A549 (cell line): ENCODE measurements around the gene PCDHA13. TPM values are rescaled to one million over a fixed set of nuclear protein-coding genes. Genes with fewer than 3 reads are reported as not detected.

ENCODE experiments used
- ATAC-seq, 2 experiments: fragments of 200-7000 bp in 1 of 2; fragments of >200 bp in 1 of 2; cut with Nextera tagmentation in 1 of 2; cut with Tn5 transposase in 1 of 2; 3 replicates each; pipeline versions ENCODE4 v1.8.0 to v1.9.1; 2018 to 2020; ENCODE audit warnings: mild to moderate bottlenecking in 1 of 2, moderate library complexity in 1 of 2
- CTCF ChIA-PET: fragments of 300-600 bp; sonication (Branson Sonifier 250); formaldehyde crosslinking; extraction: SDS; loops from one replicate; lab custom pipeline; 2021; ENCODE audit warnings: antibody characterized with exemption, inconsistent platforms; lab: Yijun Ruan, JAX
- POLR2A ChIA-PET: fragments of 350-600 bp; formaldehyde crosslinking; extraction: SDS; loops from one replicate; lab custom pipeline; 2021; ENCODE audit warnings: antibody characterized with exemption, inconsistent platforms; lab: Yijun Ruan, JAX
- DNase-seq, 2 experiments: peaks; one replicate each; pipeline versions ENCODE4 v3.0.0 to v3.0.0-alpha.2; 2011 to 2016; ENCODE audit warnings: low read depth in 1 of 2, low spot score in 1 of 2
- FAIRE-seq: peaks from 2 replicates; lab custom pipeline; 2011; peaks lifted over from hg19 to GRCh38; lab: Jason Lieb, UNC
- H3K27ac ChIP-seq, 2 experiments: fragments of >200 bp; sonication (Bioruptor Twin); formaldehyde crosslinking; 3 replicates each; pipeline ENCODE4 v1.5.1; 2016 to 2017
- H3K4me1 ChIP-seq: fragments of >200 bp; sonication (Bioruptor Twin); formaldehyde crosslinking; 3 replicates; pipeline ENCODE4 v1.6.1; 2016
- H3K4me2 ChIP-seq: fragments of >200 bp; sonication (Bioruptor Twin); formaldehyde crosslinking; 3 replicates; pipeline ENCODE4 v1.6.1; 2016
- H3K4me3 ChIP-seq: fragments of >200 bp; sonication (Bioruptor Twin); formaldehyde crosslinking; 3 replicates; pipeline ENCODE4 v1.5.1; 2016
- H3K9me3 ChIP-seq: fragments of >200 bp; sonication (Bioruptor Twin); formaldehyde crosslinking; 3 replicates; pipeline ENCODE4 v1.6.1; 2016
- CEBPB ChIP-seq, 2 experiments: fragments of >200 bp in 1 of 2; sonication (Bioruptor Twin) in 1 of 2; formaldehyde crosslinking in 1 of 2; IDR thresholded peaks; 2 replicates each; pipeline ENCODE4 v1.6.1; 2012 to 2016
- EHF ChIP-seq: fragments of 250-450 bp; sonication (Bioruptor Pico); IDR thresholded peaks from 2 replicates; pipeline ENCODE4 v1.5.0; 2020; ENCODE audit warnings: mild to moderate bottlenecking
- EP300 ChIP-seq, 2 experiments: fragments of >200 bp; sonication (Bioruptor Twin); formaldehyde crosslinking; IDR thresholded peaks; 2 replicates in 1 of 2; 3 replicates in 1 of 2; pipeline ENCODE4 v1.6.1; 2016 to 2017
- FOSB ChIP-seq: fragments of 250-450 bp; sonication (Bioruptor Pico); IDR thresholded peaks from 2 replicates; pipeline ENCODE4 v1.5.0; 2020; ENCODE audit warnings: mild to moderate bottlenecking, moderate library complexity
- HOXB13 ChIP-seq: fragments of 250-450 bp; sonication (Bioruptor Pico); IDR thresholded peaks from 2 replicates; pipeline ENCODE4 v1.5.0; 2020; ENCODE audit warnings: low read depth, mild to moderate bottlenecking, moderate library complexity
- MAFK ChIP-seq: fragments of 450-650 bp; IDR thresholded peaks from 2 replicates; pipeline ENCODE4 v1.6.1; 2014; ENCODE audit not compliant: partially characterized antibody
- MYC ChIP-seq: IDR thresholded peaks from 2 replicates; pipeline ENCODE4 v1.6.1; 2012; ENCODE audit warnings: mild to moderate bottlenecking, inconsistent platforms, low read length, improper control_type of control experiment, borderline replicate concordance
- NFE2L2 ChIP-seq: fragments of 150-350 bp; conservative IDR thresholded peaks from 2 replicates; pipeline ENCODE4 v1.6.1; 2014; ENCODE audit warnings: low read length
- NPAS2 ChIP-seq: fragments of 250-450 bp; sonication (Bioruptor Pico); IDR thresholded peaks from 2 replicates; pipeline ENCODE4 v1.8.0; 2022; ENCODE audit warnings: mild to moderate bottlenecking, moderate library complexity, borderline replicate concordance
- POLR2AphosphoS2 ChIP-seq: conservative IDR thresholded peaks from 2 replicates; pipeline ENCODE4 v1.6.1; 2012; ENCODE audit warnings: low read length, improper control_type of control experiment, inconsistent platforms
- RAD21 ChIP-seq, 2 experiments: fragments of >200 bp in 1 of 2; sonication (Bioruptor Twin) in 1 of 2; formaldehyde crosslinking in 1 of 2; IDR thresholded peaks in 1 of 2; conservative IDR thresholded peaks in 1 of 2; 2 replicates in 1 of 2; 3 replicates in 1 of 2; pipeline ENCODE4 v1.6.1; 2012 to 2018; ENCODE audit warnings: inconsistent platforms in 1 of 2
- RCOR1 ChIP-seq: fragments of 150-350 bp; IDR thresholded peaks from 2 replicates; pipeline ENCODE4 v1.6.1; 2014; ENCODE audit warnings: antibody characterized with exemption, low read length, low read depth
- SMC3 ChIP-seq: fragments of >200 bp; sonication (Bioruptor Twin); formaldehyde crosslinking; IDR thresholded peaks from 3 replicates; pipeline ENCODE4 v1.6.1; 2018; ENCODE audit warnings: inconsistent platforms
- SREBF2 ChIP-seq: fragments of 450-650 bp; IDR thresholded peaks from 2 replicates; pipeline ENCODE4 v1.6.1; 2014; ENCODE audit warnings: mild to moderate bottlenecking, moderate library complexity
- TP53 ChIP-seq: fragments of 250-450 bp; sonication (Bioruptor Pico); IDR thresholded peaks from 2 replicates; pipeline ENCODE4 v1.5.0; 2021; ENCODE audit warnings: mild to moderate bottlenecking, moderate library complexity
- ZSCAN20 ChIP-seq: fragments of 250-450 bp; sonication (Bioruptor Pico); IDR thresholded peaks from 2 replicates; pipeline ENCODE4 v1.8.0; 2022; ENCODE audit warnings: mild to moderate bottlenecking, moderate library complexity
- WGBS: methylation state at CpG from one replicate; pipeline ENCODE4 v1.1.6; 2017; ENCODE audit errors: missing lambda C conversion rate; 5-methylcytosine and 5-hydroxymethylcytosine counted together
- polyA plus RNA-seq, 4 experiments: library from polyadenylated mRNA; depleted of rRNA in 3 of 4; stranded (reverse); fragments of >200 nt; fragmentation: RNase III in 1 of 4; extraction: RNeasy Plus Mini Kit Qiagen cat#74134 plus additional on column Dnase treatment in 1 of 4; gene quantifications; 2 replicates in 3 of 4; 3 replicates in 1 of 4; pipeline ENCODE4 v1.2.3, GENCODE V29; 2011 to 2017
- TF ChIP-seq, protein P1 (sequence below): fragments of 150-350 bp; IDR thresholded peaks from 2 replicates; pipeline ENCODE4 v1.6.1; 2014; ENCODE audit warnings: low read depth, mild to moderate bottlenecking, low read length
- TF ChIP-seq, protein P2 (sequence below): fragments of >200 bp; sonication (Bioruptor Twin); formaldehyde crosslinking; IDR thresholded peaks from 3 replicates; pipeline ENCODE4 v1.5.1; 2016

PCDHA13 gene
- polyA plus RNA-seq, 2 of the 4 experiments (the other 2 are of a cell fraction) = 0.14 TPM; not detected in 1

DNA sequence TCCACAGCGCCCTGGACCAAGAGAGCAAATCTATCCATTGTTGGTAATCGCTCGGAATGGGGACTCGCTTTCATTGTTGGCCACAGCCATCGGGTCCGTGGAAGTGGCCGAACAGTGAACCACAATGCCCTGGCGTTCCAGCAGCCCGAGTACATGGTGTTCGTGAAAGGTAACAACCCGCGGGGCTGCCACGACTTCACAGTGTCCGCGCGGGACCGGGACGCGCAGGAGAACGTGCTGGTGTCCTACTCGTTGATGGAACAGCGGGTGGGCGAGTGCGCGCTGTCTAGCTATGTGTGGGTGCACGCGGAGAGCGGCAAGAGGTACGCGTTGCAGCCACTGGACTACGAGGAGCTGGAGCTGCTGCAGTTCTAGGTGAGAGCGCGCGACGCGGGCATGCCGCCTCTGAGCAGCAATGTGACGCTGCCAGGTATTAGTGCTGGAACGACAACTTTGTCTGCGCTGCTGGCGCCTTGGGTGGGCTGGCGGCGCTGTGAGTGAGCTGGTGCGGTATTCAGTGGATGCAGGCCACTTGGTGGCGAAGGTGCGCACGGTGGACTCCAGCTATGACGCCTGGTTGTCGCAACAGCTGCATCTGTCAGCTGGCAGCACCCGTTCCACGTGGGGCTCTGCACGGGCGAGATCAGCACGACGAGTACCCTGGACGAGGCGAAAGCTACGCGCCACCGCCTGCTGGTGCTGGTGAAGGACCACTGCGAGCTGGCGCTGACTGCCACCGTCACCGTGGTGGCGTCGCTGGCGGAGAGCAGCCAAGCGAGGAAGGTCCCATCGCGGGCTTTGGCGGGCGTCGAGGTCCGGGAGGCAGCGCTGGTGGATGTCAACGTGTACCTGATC lies 19.3 kb upstream of the PCDHA13 start:
- ATAC-seq (no peak), FAIRE-seq (no peak)
- TF ChIP-seq FOSB (no peak), TP53 (CRISPR knock-in tag) (no peak), RCOR1 (no peak), MAFK (no peak), NPAS2 (CRISPR knock-in tag) (no peak), SMC3 (no peak), MYC (no peak), POLR2AphosphoS2 (no peak), HOXB13 (no peak), EHF (CRISPR knock-in tag) (no peak), SREBF2 (no peak), ZSCAN20 (no peak)
- TF ChIP-seq, protein P1, sequence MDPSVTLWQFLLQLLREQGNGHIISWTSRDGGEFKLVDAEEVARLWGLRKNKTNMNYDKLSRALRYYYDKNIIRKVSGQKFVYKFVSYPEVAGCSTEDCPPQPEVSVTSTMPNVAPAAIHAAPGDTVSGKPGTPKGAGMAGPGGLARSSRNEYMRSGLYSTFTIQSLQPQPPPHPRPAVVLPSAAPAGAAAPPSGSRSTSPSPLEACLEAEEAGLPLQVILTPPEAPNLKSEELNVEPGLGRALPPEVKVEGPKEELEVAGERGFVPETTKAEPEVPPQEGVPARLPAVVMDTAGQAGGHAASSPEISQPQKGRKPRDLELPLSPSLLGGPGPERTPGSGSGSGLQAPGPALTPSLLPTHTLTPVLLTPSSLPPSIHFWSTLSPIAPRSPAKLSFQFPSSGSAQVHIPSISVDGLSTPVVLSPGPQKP = no peak
- TF ChIP-seq, all 56 proteins: peak for 0
- ChIA-PET CTCF (interaction anchor here (0.8 to 3.7 kb wide), 5 partner anchors 8 to 361 kb away, joined by 3 to 18 read pairs (median 3); partner anchors contain the start of gene PCDHB14), POLR2A (no interaction called here)
- Histone ChIP-seq H3K4me2 (no peak overlapping the region), H3K4me3 (no peak overlapping the region), H3K9me3 (peaks cover 16% of the 10 kb centered on the region; the same call in 2 of the 3 replicates), H3K4me1 (no peaks in the 10 kb centered on the region), H3K27ac (no peak overlapping the region)
- WGBS = 83% methylated on average over 72 of the region's 76 CpGs
- DNase-seq = no peak

DNA sequence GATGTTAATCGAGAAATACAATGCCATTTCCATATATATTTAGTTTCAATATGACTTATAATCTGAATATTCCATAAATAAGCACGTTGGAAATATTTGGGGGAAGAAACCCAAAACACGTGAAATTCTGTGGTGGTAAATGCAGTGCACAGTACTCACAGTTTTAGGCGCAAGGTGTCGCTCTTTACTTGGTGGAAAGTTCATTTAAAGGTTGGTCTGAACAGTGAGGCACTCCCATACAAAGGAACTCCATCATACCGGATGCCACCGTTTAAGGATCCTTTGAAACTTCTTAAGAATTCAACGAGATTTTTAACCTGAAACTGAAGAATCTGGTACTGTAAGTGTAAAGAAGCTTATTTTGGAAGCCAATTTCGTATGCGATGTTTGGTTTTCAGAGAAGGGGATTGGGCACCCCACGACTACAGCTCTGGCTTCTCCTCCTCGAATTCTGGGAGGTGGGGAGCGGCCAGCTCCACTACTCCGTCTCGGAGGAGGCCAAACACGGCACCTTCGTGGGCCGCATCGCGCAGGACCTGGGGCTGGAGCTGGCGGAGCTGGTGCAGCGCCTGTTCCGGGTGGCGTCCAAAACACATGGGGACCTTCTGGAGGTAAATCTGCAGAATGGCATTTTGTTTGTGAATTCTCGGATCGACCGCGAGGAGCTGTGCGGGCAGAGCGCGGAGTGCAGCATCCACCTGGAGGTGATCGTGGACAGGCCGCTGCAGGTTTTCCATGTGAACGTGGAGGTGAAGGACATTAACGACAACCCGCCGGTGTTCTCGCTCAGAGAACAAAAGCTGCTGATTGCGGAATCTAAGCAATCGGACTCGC lies 13.0 kb upstream of the PCDHA13 start, which contains the start of gene PCDHA11:
TSS of gene PCDHA11 (plus strand) at position 237 of the 834 bp plus-strand sequence. CDS start at position 384, 147 bp downstream.
- DNase-seq = peak; percentile 35 to 55
- H3K4me1 ChIP-seq = no peaks in the 10 kb centered on the region
- TF ChIP-seq EP300 (IDR thresholded peaks at IDR 0.05) = no peak
- peak; percentile 23 to 48; a peak in 3 of 5 replicates for TF ChIP-seq RAD21 (conservative IDR thresholded peaks at IDR 0.05 in 1 of 2, IDR thresholded peaks at IDR 0.05 in 1 of 2)
- TF ChIP-seq CEBPB (IDR thresholded peaks at IDR 0.05) = peak in 1 of 2 experiments; percentile 70; a peak in 2 of 4 replicates
- TF ChIP-seq, protein P2, sequence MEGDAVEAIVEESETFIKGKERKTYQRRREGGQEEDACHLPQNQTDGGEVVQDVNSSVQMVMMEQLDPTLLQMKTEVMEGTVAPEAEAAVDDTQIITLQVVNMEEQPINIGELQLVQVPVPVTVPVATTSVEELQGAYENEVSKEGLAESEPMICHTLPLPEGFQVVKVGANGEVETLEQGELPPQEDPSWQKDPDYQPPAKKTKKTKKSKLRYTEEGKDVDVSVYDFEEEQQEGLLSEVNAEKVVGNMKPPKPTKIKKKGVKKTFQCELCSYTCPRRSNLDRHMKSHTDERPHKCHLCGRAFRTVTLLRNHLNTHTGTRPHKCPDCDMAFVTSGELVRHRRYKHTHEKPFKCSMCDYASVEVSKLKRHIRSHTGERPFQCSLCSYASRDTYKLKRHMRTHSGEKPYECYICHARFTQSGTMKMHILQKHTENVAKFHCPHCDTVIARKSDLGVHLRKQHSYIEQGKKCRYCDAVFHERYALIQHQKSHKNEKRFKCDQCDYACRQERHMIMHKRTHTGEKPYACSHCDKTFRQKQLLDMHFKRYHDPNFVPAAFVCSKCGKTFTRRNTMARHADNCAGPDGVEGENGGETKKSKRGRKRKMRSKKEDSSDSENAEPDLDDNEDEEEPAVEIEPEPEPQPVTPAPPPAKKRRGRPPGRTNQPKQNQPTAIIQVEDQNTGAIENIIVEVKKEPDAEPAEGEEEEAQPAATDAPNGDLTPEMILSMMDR = peak; percentile 22; the same call in 2 of the 3 replicates
- no peak for TF ChIP-seq MYC
- no peak for TF ChIP-seq NFE2L2
- no peak within 1 kb of the TSS for H3K27ac ChIP-seq
- no peak for FAIRE-seq
- peak; percentile 78 to 89 for ATAC-seq
- 52% methylated on average over 39 of the region's 41 CpGs for WGBS
- peak within 1 kb of the TSS; percentile 15; the same call in 1 of the 3 replicates for H3K4me3 ChIP-seq
- ChIA-PET POLR2A (interaction anchor here (0.8 to 1.0 kb wide), 2 partner anchors 171 to 172 kb away, joined by 4 read pairs; no protein-coding TSS in a partner anchor), CTCF (interaction anchor here (0.7 to 3.4 kb wide), 16 partner anchors 15 to 590 kb away, joined by 3 to 36 read pairs (median 4); partner anchors contain the start of genes PCDHA2, PCDHAC1, PCDHB1 and PCDHB3)
- H3K4me2 ChIP-seq = peak within 1 kb of the TSS; percentile 43; the same call in 2 of the 3 replicates
- no peaks in the 10 kb centered on the region for H3K9me3 ChIP-seq
